ENCODE data around the gene CYP27B1.

DNA sequence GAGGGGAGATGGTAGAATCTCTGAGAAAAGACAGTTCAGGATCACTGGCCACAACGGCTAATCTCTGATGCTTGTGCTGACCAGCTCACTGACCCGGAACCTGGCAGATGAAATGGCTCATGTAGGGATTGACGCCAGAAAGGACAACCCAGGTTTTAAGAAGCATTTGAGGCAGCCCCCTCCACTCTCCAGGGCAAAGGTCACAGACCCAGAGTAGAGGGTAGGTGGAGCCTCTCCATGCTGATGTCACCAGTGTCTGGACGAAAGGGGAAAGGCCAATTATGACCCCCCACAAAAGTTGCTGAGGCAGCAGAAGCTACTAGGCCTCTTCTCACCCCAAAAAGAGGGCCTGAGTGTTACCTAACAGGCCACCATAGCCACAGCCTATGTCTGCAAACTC, 3.9 kb upstream of the CYP27B1 start:
- TF ChIP-seq, protein P1, sequence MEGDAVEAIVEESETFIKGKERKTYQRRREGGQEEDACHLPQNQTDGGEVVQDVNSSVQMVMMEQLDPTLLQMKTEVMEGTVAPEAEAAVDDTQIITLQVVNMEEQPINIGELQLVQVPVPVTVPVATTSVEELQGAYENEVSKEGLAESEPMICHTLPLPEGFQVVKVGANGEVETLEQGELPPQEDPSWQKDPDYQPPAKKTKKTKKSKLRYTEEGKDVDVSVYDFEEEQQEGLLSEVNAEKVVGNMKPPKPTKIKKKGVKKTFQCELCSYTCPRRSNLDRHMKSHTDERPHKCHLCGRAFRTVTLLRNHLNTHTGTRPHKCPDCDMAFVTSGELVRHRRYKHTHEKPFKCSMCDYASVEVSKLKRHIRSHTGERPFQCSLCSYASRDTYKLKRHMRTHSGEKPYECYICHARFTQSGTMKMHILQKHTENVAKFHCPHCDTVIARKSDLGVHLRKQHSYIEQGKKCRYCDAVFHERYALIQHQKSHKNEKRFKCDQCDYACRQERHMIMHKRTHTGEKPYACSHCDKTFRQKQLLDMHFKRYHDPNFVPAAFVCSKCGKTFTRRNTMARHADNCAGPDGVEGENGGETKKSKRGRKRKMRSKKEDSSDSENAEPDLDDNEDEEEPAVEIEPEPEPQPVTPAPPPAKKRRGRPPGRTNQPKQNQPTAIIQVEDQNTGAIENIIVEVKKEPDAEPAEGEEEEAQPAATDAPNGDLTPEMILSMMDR (conservative IDR thresholded peaks at IDR 0.05; ENCODE audit: low read length), result no peak
- no peak for TF ChIP-seq EZH2phosphoT487 (IDR thresholded peaks at IDR 0.05; ENCODE audit: borderline replicate concordance, low read depth, low read length)
